Fibroblast of lung (primary cell): Measurements from ENCODE around the gene LTBP1.

Source experiments
- CTCF ChIP-seq, 2 donors: IDR thresholded peaks in 1 of 2; conservative IDR thresholded peaks in 1 of 2; 1 replicate in 1 of 2; 2 replicates in 1 of 2; pipeline ENCODE4 v1.5.1; 2011 to 2012; ENCODE audit warnings: low read length in 2 of 2, control low read depth in 1 of 2, inconsistent platforms in 1 of 2, low read depth in 1 of 2, mild to moderate bottlenecking in 1 of 2
- EZH2 ChIP-seq: IDR thresholded peaks from 2 replicates; pipeline ENCODE4 v1.5.1; 2012; ENCODE audit warnings: low read length, control low read depth, mild to moderate bottlenecking; ENCODE audit errors: missing control alignments

GRCh38 chr2:33391529-33392255 lies 444.9 kb downstream of the LTBP1 start:
- no peak for TF ChIP-seq EZH2
- no peak for TF ChIP-seq CTCF (conservative IDR thresholded peaks at IDR 0.05 in 1 of 2, IDR thresholded peaks at IDR 0.05 in 1 of 2; ENCODE audit: low read depth in 1 of 2, low read length in 2 of 2)
